Prostate gland (tissue), 2 donors: ENCODE measurements around the gene CEP131. TPM values are rescaled to one million over a fixed set of nuclear protein-coding genes. Genes with fewer than 3 reads are reported as not detected.
A peak's percentile ranks its signal among the peaks of the same experiment; 100 is the strongest.

ENCODE experiments used
- DNase-seq: peaks from one replicate; pipeline ENCODE4 v3.0.0-alpha.2; 2019; ENCODE audit warnings: low spot score
- H3K27ac ChIP-seq, 2 donors: fragments of 200-600 bp; sonication (generic); 2 replicates each; pipeline ENCODE4 v1.5.1; 2017 to 2019
- H3K27me3 ChIP-seq: fragments of 200-600 bp; sonication (generic); replicated peaks from 2 replicates; pipeline ENCODE4 v1.5.1; 2019; ENCODE audit not compliant: insufficient read depth
- H3K36me3 ChIP-seq, 2 donors: fragments of 200-600 bp; sonication (generic); 1 replicate in 1 of 2; 2 replicates in 1 of 2; pipeline versions ENCODE4 v1.5.1 to v1.8.1; 2017 to 2019
- H3K4me1 ChIP-seq: fragments of 200-600 bp; sonication (generic); replicated peaks from 2 replicates; pipeline ENCODE4 v1.5.1; 2019
- H3K4me3 ChIP-seq, 2 donors: fragments of 200-600 bp; sonication (generic); 2 replicates each; pipeline ENCODE4 v1.5.1; 2017 to 2019
- H3K9me3 ChIP-seq: fragments of 200-600 bp; sonication (generic); 2 replicates; pipeline ENCODE4 v1.5.1; 2017
- CTCF ChIP-seq, 4 experiments: fragments of 200-600 bp in 2 of 4; fragments of 450-650 bp in 2 of 4; sonication (generic) in 2 of 4; IDR thresholded peaks; 1 replicate in 3 of 4; 2 replicates in 1 of 4; pipeline ENCODE4 v1.5.1; 2016 to 2019; ENCODE audit warnings: antibody characterized with exemption in 4 of 4, mild to moderate bottlenecking in 2 of 4, moderate library complexity in 2 of 4
- POLR2A ChIP-seq: fragments of 450-650 bp; IDR thresholded peaks from one replicate; pipeline ENCODE4 v1.6.1; 2016; ENCODE audit warnings: antibody characterized with exemption, mild to moderate bottlenecking
- POLR2AphosphoS5 ChIP-seq: sonication (generic); formaldehyde crosslinking; IDR thresholded peaks from one replicate; pipeline ENCODE4 v1.6.1; 2017; ENCODE audit warnings: antibody characterized with exemption
- WGBS: methylation state at CpG from one replicate; pipeline ENCODE4 v1.1.5; 2018; 5-methylcytosine and 5-hydroxymethylcytosine counted together
- intact Hi-C: fragments of 100-400 bp; cut with DNase I; formaldehyde crosslinking; loops from one replicate; pipeline ENCODE4 v1.14.2; 2022
- total RNA-seq, 2 donors: library from RNA; depleted of rRNA; stranded (reverse); fragments of >200 nt; gene quantifications; one replicate each; pipeline ENCODE4 v1.1.0, GENCODE V29; 2016

The CEP131 gene
- total RNA-seq, 2 donors from 2014 or later = 7.1 to 24.0 TPM

- WGBS = 15% methylated on average over 22 of the region's 24 CpGs
- H3K27me3 ChIP-seq = no peaks in the 10 kb centered on the region
- no peak for DNase-seq
- peaks cover 10% of the 10 kb centered on the region for H3K4me1 ChIP-seq
- H3K4me3 ChIP-seq = peak overlapping the region; percentile 73 to 74
- no peak overlapping the region for H3K27ac ChIP-seq
- no peak for TF ChIP-seq POLR2AphosphoS5
- TF ChIP-seq POLR2A = no peak
- TF ChIP-seq CTCF (IDR thresholded peaks at IDR 0.05) = no peak
- intact Hi-C loops = no loop called here
- H3K36me3 ChIP-seq = no peaks in the 10 kb centered on the region
- H3K9me3 ChIP-seq = no peaks in the 10 kb centered on the region
These were observed 734 bp downstream of the CEP131 start for GRCh38 chr17:81221842-81222619.

GRCh38 chr17:81221371-81221841, 1.4 kb downstream of the CEP131 start:
- H3K4me1 ChIP-seq = peaks cover 10% of the 10 kb centered on the region
- H3K27me3 ChIP-seq = no peaks in the 10 kb centered on the region
- H3K27ac ChIP-seq = no peak overlapping the region
- no peak overlapping the region for H3K4me3 ChIP-seq
- no peak for DNase-seq
- intact Hi-C loops = no loop called here
- no peaks in the 10 kb centered on the region for H3K36me3 ChIP-seq
- 57% methylated on average over 11 of the region's 11 CpGs for WGBS
- no peaks in the 10 kb centered on the region for H3K9me3 ChIP-seq
- TF ChIP-seq POLR2AphosphoS5 (no peak), POLR2A (no peak), CTCF (IDR thresholded peaks at IDR 0.05) (no peak)

- no peaks in the 10 kb centered on the region for H3K9me3 ChIP-seq
- no peak for TF ChIP-seq CTCF (IDR thresholded peaks at IDR 0.05)
- no peak for TF ChIP-seq POLR2AphosphoS5
- TF ChIP-seq POLR2A = no peak
- DNase-seq = no peak
- H3K36me3 ChIP-seq = no peaks in the 10 kb centered on the region
- H3K4me3 ChIP-seq = no peak overlapping the region
- H3K27me3 ChIP-seq = no peaks in the 10 kb centered on the region
- 92% methylated on average over 24 of the region's 24 CpGs for WGBS
- intact Hi-C loops = no loop called here
- peaks cover 10% of the 10 kb centered on the region for H3K4me1 ChIP-seq
- no peak overlapping the region for H3K27ac ChIP-seq
These were observed 3.1 kb downstream of the CEP131 start for GRCh38 chr17:81219476-81220180.

GRCh38 chr17:81218991-81219390, 3.8 kb downstream of the CEP131 start:
- Histone ChIP-seq H3K27me3 (no peaks in the 10 kb centered on the region), H3K4me1 (peaks cover 10% of the 10 kb centered on the region), H3K36me3 (no peaks in the 10 kb centered on the region), H3K4me3 (no peak overlapping the region), H3K27ac (no peak overlapping the region), H3K9me3 (no peaks in the 10 kb centered on the region)
- TF ChIP-seq POLR2AphosphoS5 (no peak), CTCF (IDR thresholded peaks at IDR 0.05) (no peak), POLR2A (no peak)
- DNase-seq = no peak
- intact Hi-C loops = no loop called here
- 92% methylated on average over 11 of the region's 11 CpGs for WGBS
